Mesothelial cell of epicardium (in vitro differentiated cells): ENCODE data around the gene BEND6. TPM values are rescaled to one million over a fixed set of nuclear protein-coding genes. Genes with fewer than 3 reads are reported as not detected.
"Not testable (repeated sequence)": the region's sequence is repeated elsewhere in the genome, so short reads cannot be mapped to it uniquely, and the experiment has no call there.

Source experiments
- DNase-seq, 2 experiments: peaks; one replicate each; pipeline ENCODE4 v3.0.0; 2021; ENCODE audit warnings: low spot score in 2 of 2; ENCODE audit not compliant: unreplicated experiment in 2 of 2
- H3K27ac Mint-ChIP-seq: 2 replicates; pipeline ENCODE4 v1.8.0; 2021; ENCODE audit warnings: mixed read lengths
- H3K27me3 Mint-ChIP-seq: 2 replicates; pipeline ENCODE4 v1.8.0; 2021; ENCODE audit warnings: low read depth, mixed read lengths
- H3K36me3 Mint-ChIP-seq: 2 replicates; pipeline ENCODE4 v1.8.0; 2021; ENCODE audit warnings: mixed read lengths
- H3K4me1 Mint-ChIP-seq: 2 replicates; pipeline ENCODE4 v1.8.0; 2021; ENCODE audit warnings: mixed read lengths
- H3K4me3 Mint-ChIP-seq: 2 replicates; pipeline ENCODE4 v1.8.0; 2021; ENCODE audit warnings: mild to moderate bottlenecking, moderate library complexity, mixed read lengths
- H3K9me3 Mint-ChIP-seq: 2 replicates; pipeline ENCODE4 v1.8.0; 2021; ENCODE audit warnings: mixed read lengths
- total RNA-seq: library from RNA; stranded (reverse); gene quantifications from 3 replicates; pipeline ENCODE4 v1.2.1, GENCODE V29; 2021
- TF ChIP-seq, protein P1 (sequence below): fragments of 200-600 bp; sonication (generic); IDR thresholded peaks from one replicate; pipeline ENCODE4 v1.5.0; 2021; ENCODE audit warnings: antibody characterized with exemption; ENCODE audit not compliant: unreplicated experiment

BEND6 gene
- total RNA-seq, 1 donor from 2014 or later, result 7.6 TPM

DNA sequence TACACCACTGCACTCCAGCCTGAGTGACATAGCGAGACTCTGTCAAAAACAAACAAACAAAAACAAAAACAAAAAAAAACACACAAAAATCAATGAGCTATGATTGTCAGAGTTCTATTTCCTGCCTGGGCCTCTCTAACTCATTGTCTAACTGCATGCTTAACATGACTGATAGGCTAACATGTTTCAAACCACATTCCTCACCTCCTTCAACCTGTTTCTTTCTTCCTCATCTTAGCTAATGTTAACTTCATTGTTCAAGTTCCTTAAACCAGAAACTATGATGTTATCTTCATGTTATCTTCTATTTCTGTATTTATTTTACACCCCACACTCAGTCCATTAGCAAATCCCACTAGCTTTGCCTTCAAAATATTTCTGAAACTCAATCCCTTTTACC lies 41.5 kb downstream of the BEND6 start:
- Mint-ChIP-seq H3K9me3 (peaks cover 8% of the 10 kb centered on the region), H3K4me1 (peaks cover 7% of the 10 kb centered on the region), H3K36me3 (peaks cover 13% of the 10 kb centered on the region), H3K27me3 (no peaks in the 10 kb centered on the region), H3K4me3 (no peak overlapping the region), H3K27ac (peak overlapping the region; percentile 23)
- TF ChIP-seq, protein P1, sequence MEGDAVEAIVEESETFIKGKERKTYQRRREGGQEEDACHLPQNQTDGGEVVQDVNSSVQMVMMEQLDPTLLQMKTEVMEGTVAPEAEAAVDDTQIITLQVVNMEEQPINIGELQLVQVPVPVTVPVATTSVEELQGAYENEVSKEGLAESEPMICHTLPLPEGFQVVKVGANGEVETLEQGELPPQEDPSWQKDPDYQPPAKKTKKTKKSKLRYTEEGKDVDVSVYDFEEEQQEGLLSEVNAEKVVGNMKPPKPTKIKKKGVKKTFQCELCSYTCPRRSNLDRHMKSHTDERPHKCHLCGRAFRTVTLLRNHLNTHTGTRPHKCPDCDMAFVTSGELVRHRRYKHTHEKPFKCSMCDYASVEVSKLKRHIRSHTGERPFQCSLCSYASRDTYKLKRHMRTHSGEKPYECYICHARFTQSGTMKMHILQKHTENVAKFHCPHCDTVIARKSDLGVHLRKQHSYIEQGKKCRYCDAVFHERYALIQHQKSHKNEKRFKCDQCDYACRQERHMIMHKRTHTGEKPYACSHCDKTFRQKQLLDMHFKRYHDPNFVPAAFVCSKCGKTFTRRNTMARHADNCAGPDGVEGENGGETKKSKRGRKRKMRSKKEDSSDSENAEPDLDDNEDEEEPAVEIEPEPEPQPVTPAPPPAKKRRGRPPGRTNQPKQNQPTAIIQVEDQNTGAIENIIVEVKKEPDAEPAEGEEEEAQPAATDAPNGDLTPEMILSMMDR, result no peak
- no peak for DNase-seq

DNA sequence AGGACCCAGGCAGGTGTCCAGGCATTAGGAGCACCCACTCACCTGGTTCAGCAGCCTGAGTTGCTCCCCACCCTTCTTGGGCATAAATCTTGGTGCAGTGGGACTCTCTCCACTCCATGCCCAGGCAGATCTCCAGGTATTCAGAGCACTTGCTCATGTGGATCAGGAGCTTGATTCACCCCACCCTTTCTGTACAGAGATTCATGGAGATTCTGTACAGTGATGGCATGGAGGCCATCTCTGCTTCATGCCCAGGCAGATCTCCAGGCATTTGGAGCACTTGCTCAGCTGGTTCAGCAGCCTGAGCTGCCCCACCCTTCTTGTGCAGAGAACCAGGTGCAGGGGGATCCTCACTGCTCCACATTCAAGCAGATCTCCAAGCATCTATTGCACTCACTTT lies 44.1 kb downstream of the BEND6 start:
- TF ChIP-seq, protein P1, result no peak
- no peak for DNase-seq
- Mint-ChIP-seq H3K4me3 (no peak overlapping the region), H3K4me1 (peaks cover 7% of the 10 kb centered on the region), H3K36me3 (peaks cover 13% of the 10 kb centered on the region), H3K27me3 (no peaks in the 10 kb centered on the region), H3K27ac (no peak overlapping the region), H3K9me3 (peaks cover 12% of the 10 kb centered on the region)

DNA sequence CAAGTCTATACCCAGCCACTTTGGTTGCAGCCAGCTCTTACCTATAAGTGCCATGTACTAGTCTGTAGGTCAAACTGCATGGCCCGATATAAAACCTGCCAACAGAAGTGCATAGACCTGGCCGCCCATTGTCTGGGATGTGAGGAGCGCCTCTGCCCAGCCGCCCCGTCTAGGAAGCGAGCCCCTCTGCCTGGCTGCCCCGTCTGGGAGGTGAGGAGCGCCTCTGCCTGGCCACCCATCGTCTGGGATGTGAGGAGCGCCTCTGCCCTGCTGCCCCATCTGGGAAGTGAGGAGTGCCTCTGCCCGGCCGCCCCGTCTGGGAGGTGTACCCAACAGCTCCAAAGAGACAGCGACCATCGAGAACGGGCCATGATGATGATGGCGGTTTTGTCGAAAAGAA lies 44.8 kb downstream of the BEND6 start:
- H3K36me3 Mint-ChIP-seq, result peaks cover 13% of the 10 kb centered on the region
- H3K27ac Mint-ChIP-seq, H3K4me3 Mint-ChIP-seq, DNase-seq, H3K4me1 Mint-ChIP-seq, H3K27me3 Mint-ChIP-seq: not testable (repeated sequence)
- peaks cover 12% of the 10 kb centered on the region for H3K9me3 Mint-ChIP-seq

DNA sequence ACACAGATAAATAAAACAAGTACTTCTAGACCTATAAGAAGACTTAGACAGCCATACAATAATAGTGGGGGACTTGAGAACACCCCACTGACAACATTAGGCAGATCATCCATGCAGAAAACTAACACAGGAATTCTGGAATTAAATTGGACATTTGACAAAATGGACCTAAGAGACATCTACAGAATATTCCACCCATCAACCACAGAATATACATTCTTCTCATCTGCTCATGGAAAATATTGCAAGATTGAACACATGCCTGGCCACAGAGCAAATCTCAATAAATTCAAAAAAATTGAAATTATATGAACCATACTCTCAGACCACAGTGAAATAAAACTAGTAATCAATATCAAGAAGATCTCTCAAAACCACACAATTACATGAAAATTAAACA lies 47.3 kb downstream of the BEND6 start:
- TF ChIP-seq, protein P1, result no peak
- Mint-ChIP-seq H3K27me3 (no peaks in the 10 kb centered on the region), H3K4me1 (no peaks in the 10 kb centered on the region), H3K4me3 (no peak overlapping the region), H3K9me3 (peaks cover 15% of the 10 kb centered on the region), H3K36me3 (peaks cover 13% of the 10 kb centered on the region), H3K27ac (no peak overlapping the region)
- DNase-seq, result no peak

DNA sequence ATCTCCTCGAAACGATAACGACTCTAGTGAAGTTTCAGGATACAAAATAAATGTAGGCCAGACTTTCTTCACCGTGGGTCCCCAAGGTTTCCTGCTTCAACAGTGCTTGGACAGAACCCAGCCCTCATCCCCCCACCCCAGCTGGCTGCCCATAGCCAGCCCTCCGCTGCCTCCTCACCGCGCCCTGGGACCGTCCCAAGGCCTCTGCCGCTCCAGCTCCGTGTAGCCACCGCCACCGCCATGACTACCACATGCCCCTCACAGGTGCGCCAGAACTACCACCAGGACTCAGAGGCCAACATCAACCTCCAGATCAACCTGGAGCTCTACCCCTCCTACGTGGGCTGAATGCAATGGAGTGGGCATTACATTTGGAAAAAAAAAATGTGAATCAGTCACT lies 49.4 kb downstream of the BEND6 start:
- TF ChIP-seq, protein P1, result no peak
- Mint-ChIP-seq H3K4me3 (no peak overlapping the region), H3K27me3 (no peaks in the 10 kb centered on the region), H3K4me1 (no peaks in the 10 kb centered on the region), H3K36me3 (peaks cover 3% of the 10 kb centered on the region), H3K9me3 (peaks cover 8% of the 10 kb centered on the region), H3K27ac (no peak overlapping the region)
- no peak for DNase-seq

DNA sequence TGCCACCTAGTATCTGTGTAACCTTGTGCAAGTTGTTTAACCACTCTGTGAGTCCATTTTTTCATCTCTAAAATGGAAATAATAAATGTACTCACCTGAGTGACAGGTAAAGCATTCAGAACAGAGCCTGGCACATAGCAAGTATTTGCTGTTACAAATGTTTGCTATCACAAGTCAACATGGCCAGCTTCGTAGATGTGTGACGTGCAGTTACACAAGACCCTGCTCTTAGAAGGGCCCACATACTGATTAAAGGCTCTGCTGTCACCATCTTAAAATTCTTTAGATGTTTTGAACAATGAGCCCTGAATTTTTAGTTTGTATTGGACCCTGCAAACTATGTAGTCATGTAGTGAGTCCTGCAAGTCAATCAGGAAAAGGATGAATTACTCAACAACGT lies 51.2 kb downstream of the BEND6 start:
- TF ChIP-seq, protein P1, result no peak
- Mint-ChIP-seq H3K36me3 (no peaks in the 10 kb centered on the region), H3K27ac (no peak overlapping the region), H3K4me1 (no peaks in the 10 kb centered on the region), H3K4me3 (no peak overlapping the region), H3K9me3 (peaks cover 8% of the 10 kb centered on the region), H3K27me3 (no peaks in the 10 kb centered on the region)
- no peak for DNase-seq

DNA sequence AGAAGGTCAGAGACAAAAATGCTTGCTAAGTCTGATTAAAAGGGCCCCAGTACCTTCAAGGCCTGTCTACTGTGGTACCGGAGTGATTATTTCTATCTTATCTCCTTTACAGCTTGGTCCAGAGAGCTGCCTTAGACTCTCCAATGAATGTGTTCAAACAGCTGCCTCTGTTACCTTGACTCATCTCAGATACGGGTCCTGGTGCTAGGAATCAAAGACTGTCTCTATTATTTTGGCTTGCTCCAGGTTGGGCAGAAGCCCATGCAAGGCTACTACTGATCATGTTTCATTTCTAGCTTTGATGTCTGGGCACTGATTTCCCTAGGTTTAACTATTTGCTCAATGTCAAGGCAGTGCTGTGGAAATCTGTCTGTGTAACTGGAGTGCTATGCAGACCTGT lies 53.2 kb downstream of the BEND6 start:
- not testable (repeated sequence) for DNase-seq, H3K36me3 Mint-ChIP-seq, H3K9me3 Mint-ChIP-seq, H3K27me3 Mint-ChIP-seq, H3K4me1 Mint-ChIP-seq, H3K27ac Mint-ChIP-seq, H3K4me3 Mint-ChIP-seq
